ENCODE measurements around the gene ZNF723. TPM values are rescaled to one million over a fixed set of nuclear protein-coding genes. Genes with fewer than 3 reads are reported as not detected.

Gene ZNF723
- total RNA-seq, 1 donor from 2014 or later, result not detected

- no peak for TF ChIP-seq EZH2 (IDR thresholded peaks at IDR 0.05; ENCODE audit: insufficient read depth, low read length)
- TF ChIP-seq CTCF (IDR thresholded peaks at IDR 0.05; ENCODE audit: insufficient read depth, low read depth, low read length), result no peak
- Histone ChIP-seq H3K4me3 (ENCODE audit: insufficient read depth, low read depth, low read length) (no peak overlapping the region), H3K36me3 (ENCODE audit: insufficient read depth, low read length) (no peaks in the 10 kb centered on the region), H3K27me3 (ENCODE audit: insufficient read depth, low read length) (no peaks in the 10 kb centered on the region), H3K79me2 (ENCODE audit: insufficient read depth, low read length) (no peaks in the 10 kb centered on the region), H3K9me3 (ENCODE audit: insufficient read depth, low read depth, low read length) (peaks cover 5% of the 10 kb centered on the region), H3K4me2 (ENCODE audit: low read length) (no peak overlapping the region), H3K9ac (ENCODE audit: low read length) (no peak overlapping the region), H3K27ac (ENCODE audit: low read depth, low read length) (no peak overlapping the region), H3K4me1 (ENCODE audit: insufficient read depth, low read length) (no peaks in the 10 kb centered on the region), H2AFZ (ENCODE audit: low read depth, low read length) (no peak overlapping the region), H4K20me1 (ENCODE audit: insufficient read depth, low read length) (no peaks in the 10 kb centered on the region)
- no peaks in the 10 kb centered on the region for H3K4me1 Mint-ChIP-seq (ENCODE audit: low read depth, unreplicated experiment)
- H3K9me3 Mint-ChIP-seq (ENCODE audit: unreplicated experiment), result peaks cover 25% of the 10 kb centered on the region
- no peaks in the 10 kb centered on the region for H3K27me3 Mint-ChIP-seq (ENCODE audit: low read depth, unreplicated experiment)
- FAIRE-seq (no peak), DNase-seq (ENCODE audit: low read depth) (no peak)
- H3K4me3 Mint-ChIP-seq (ENCODE audit: unreplicated experiment), result no peak overlapping the region
- H3K36me3 Mint-ChIP-seq (ENCODE audit: low read depth, unreplicated experiment), result no peaks in the 10 kb centered on the region
- no peak overlapping the region for H3K27ac Mint-ChIP-seq (ENCODE audit: unreplicated experiment)
Measured at GRCh38 chr19:22797040-22797439, 35.1 kb upstream of the ZNF723 start.

GRCh38 chr19:22806418-22806817 lies 25.7 kb upstream of the ZNF723 start:
- Histone ChIP-seq H2AFZ (ENCODE audit: low read depth, low read length) (no peak overlapping the region), H3K4me3 (ENCODE audit: insufficient read depth, low read depth, low read length) (no peak overlapping the region), H3K9ac (ENCODE audit: low read length) (no peak overlapping the region), H3K4me2 (ENCODE audit: low read length) (no peak overlapping the region), H3K9me3 (ENCODE audit: insufficient read depth, low read depth, low read length) (peaks cover 12% of the 10 kb centered on the region), H3K27ac (ENCODE audit: low read depth, low read length) (no peak overlapping the region), H3K4me1 (ENCODE audit: insufficient read depth, low read length) (no peaks in the 10 kb centered on the region), H3K27me3 (ENCODE audit: insufficient read depth, low read length) (no peaks in the 10 kb centered on the region), H4K20me1 (ENCODE audit: insufficient read depth, low read length) (no peaks in the 10 kb centered on the region), H3K79me2 (ENCODE audit: insufficient read depth, low read length) (no peaks in the 10 kb centered on the region), H3K36me3 (ENCODE audit: insufficient read depth, low read length) (no peaks in the 10 kb centered on the region)
- Mint-ChIP-seq H3K4me3 (ENCODE audit: unreplicated experiment) (no peak overlapping the region), H3K9me3 (ENCODE audit: unreplicated experiment) (peaks cover 22% of the 10 kb centered on the region), H3K36me3 (ENCODE audit: low read depth, unreplicated experiment) (no peaks in the 10 kb centered on the region), H3K4me1 (ENCODE audit: low read depth, unreplicated experiment) (no peaks in the 10 kb centered on the region), H3K27ac (ENCODE audit: unreplicated experiment) (no peak overlapping the region), H3K27me3 (ENCODE audit: low read depth, unreplicated experiment) (no peaks in the 10 kb centered on the region)
- no peak for DNase-seq (ENCODE audit: low read depth)
- TF ChIP-seq CTCF (IDR thresholded peaks at IDR 0.05; ENCODE audit: insufficient read depth, low read depth, low read length) (no peak), EZH2 (IDR thresholded peaks at IDR 0.05; ENCODE audit: insufficient read depth, low read length) (no peak)
- no peak for FAIRE-seq

GRCh38 chr19:22807061-22807835 lies 24.8 kb upstream of the ZNF723 start:
- no peak for FAIRE-seq
- Histone ChIP-seq H3K27me3 (ENCODE audit: insufficient read depth, low read length) (no peaks in the 10 kb centered on the region), H3K4me1 (ENCODE audit: insufficient read depth, low read length) (no peaks in the 10 kb centered on the region), H3K4me2 (ENCODE audit: low read length) (no peak overlapping the region), H3K27ac (ENCODE audit: low read depth, low read length) (no peak overlapping the region), H3K79me2 (ENCODE audit: insufficient read depth, low read length) (no peaks in the 10 kb centered on the region), H3K4me3 (ENCODE audit: insufficient read depth, low read depth, low read length) (no peak overlapping the region), H3K36me3 (ENCODE audit: insufficient read depth, low read length) (no peaks in the 10 kb centered on the region), H3K9me3 (ENCODE audit: insufficient read depth, low read depth, low read length) (peaks cover 7% of the 10 kb centered on the region), H4K20me1 (ENCODE audit: insufficient read depth, low read length) (no peaks in the 10 kb centered on the region), H2AFZ (ENCODE audit: low read depth, low read length) (no peak overlapping the region), H3K9ac (ENCODE audit: low read length) (no peak overlapping the region)
- H3K36me3 Mint-ChIP-seq (ENCODE audit: low read depth, unreplicated experiment), result no peaks in the 10 kb centered on the region
- no peaks in the 10 kb centered on the region for H3K27me3 Mint-ChIP-seq (ENCODE audit: low read depth, unreplicated experiment)
- peaks cover 24% of the 10 kb centered on the region for H3K9me3 Mint-ChIP-seq (ENCODE audit: unreplicated experiment)
- H3K27ac Mint-ChIP-seq (ENCODE audit: unreplicated experiment), result no peak overlapping the region
- no peak for DNase-seq (ENCODE audit: low read depth)
- H3K4me3 Mint-ChIP-seq (ENCODE audit: unreplicated experiment), result no peak overlapping the region
- TF ChIP-seq EZH2 (IDR thresholded peaks at IDR 0.05; ENCODE audit: insufficient read depth, low read length), result no peak
- no peak for TF ChIP-seq CTCF (IDR thresholded peaks at IDR 0.05; ENCODE audit: insufficient read depth, low read depth, low read length)
- no peaks in the 10 kb centered on the region for H3K4me1 Mint-ChIP-seq (ENCODE audit: low read depth, unreplicated experiment)

All from astrocyte (in vitro differentiated cells and primary cell).